Peyer's patch (tissue), 4 donors: ENCODE results near the gene CENPVL3. TPM values are rescaled to one million over a fixed set of nuclear protein-coding genes. Genes with fewer than 3 reads are reported as not detected.

ENCODE experiments used
- DNase-seq, 3 donors: peaks; one replicate each; pipeline ENCODE4 v3.0.0-alpha.2; 2017 to 2019
- H3K27ac ChIP-seq, 4 donors: fragments of 200-600 bp; sonication (generic); one replicate each; pipeline ENCODE4 v1.5.1; 2016 to 2019
- H3K27me3 ChIP-seq, 2 donors: fragments of 200-600 bp; sonication (generic); one replicate each; pipeline ENCODE4 v1.5.1; 2019
- H3K36me3 ChIP-seq, 3 donors: fragments of 200-600 bp; sonication (generic); one replicate each; pipeline ENCODE4 v1.5.1; 2016 to 2019
- H3K4me1 ChIP-seq, 4 donors: fragments of 200-600 bp; sonication (generic); one replicate each; pipeline ENCODE4 v1.5.1; 2016 to 2019
- H3K4me3 ChIP-seq, 4 donors: fragments of 200-600 bp; sonication (generic); 1 replicate in 3 of 4; 2 replicates in 1 of 4; pipeline ENCODE4 v1.5.1; 2016 to 2019; ENCODE audit warnings: mild to moderate bottlenecking in 1 of 4
- H3K9me3 ChIP-seq, 4 donors: fragments of 200-600 bp; sonication (generic); one replicate each; pipeline ENCODE4 v1.5.1; 2016 to 2019; ENCODE audit warnings: mild to moderate bottlenecking in 1 of 4
- CTCF ChIP-seq, 6 experiments: fragments of 450-650 bp in 4 of 6; fragments of 200-600 bp in 2 of 6; sonication (generic) in 1 of 6; IDR thresholded peaks; one replicate each; pipeline ENCODE4 v1.5.1; 2017 to 2019; ENCODE audit warnings: antibody characterized with exemption in 6 of 6, mild to moderate bottlenecking in 3 of 6, moderate library complexity in 1 of 6
- POLR2A ChIP-seq, 2 donors: fragments of 450-650 bp; IDR thresholded peaks; one replicate each; pipeline ENCODE4 v1.5.1; 2017; ENCODE audit warnings: antibody characterized with exemption in 2 of 2, mild to moderate bottlenecking in 2 of 2, moderate library complexity in 2 of 2
- total RNA-seq, 4 donors: library from RNA; depleted of rRNA; stranded (reverse); fragments of >200 nt; gene quantifications; one replicate each; pipeline ENCODE4 v1.1.0, GENCODE V29; 2016

The CENPVL3 gene
- total RNA-seq, 4 donors from 2014 or later: not detected

- H3K9me3 ChIP-seq: no peaks in the 10 kb centered on the region
- H3K4me3 ChIP-seq: no peak overlapping the region
- TF ChIP-seq POLR2A (IDR thresholded peaks at IDR 0.05): no peak
- no peak for TF ChIP-seq CTCF (IDR thresholded peaks at IDR 0.05)
- no peak overlapping the region for H3K27ac ChIP-seq
- no peaks in the 10 kb centered on the region for H3K4me1 ChIP-seq
- DNase-seq: no peak
- no peaks in the 10 kb centered on the region for H3K27me3 ChIP-seq
- no peaks in the 10 kb centered on the region for H3K36me3 ChIP-seq
These were observed 9.9 kb downstream of the CENPVL3 start for GRCh38 chrX:51608766-51609165.

- no peak for DNase-seq
- H3K4me1 ChIP-seq: no peaks in the 10 kb centered on the region
- TF ChIP-seq POLR2A (IDR thresholded peaks at IDR 0.05) (no peak), CTCF (IDR thresholded peaks at IDR 0.05) (no peak)
- H3K9me3 ChIP-seq: no peaks in the 10 kb centered on the region
- H3K4me3 ChIP-seq: no peak overlapping the region
- no peaks in the 10 kb centered on the region for H3K27me3 ChIP-seq
- no peaks in the 10 kb centered on the region for H3K36me3 ChIP-seq
- H3K27ac ChIP-seq: no peak overlapping the region
These were observed 10.6 kb downstream of the CENPVL3 start for GRCh38 chrX:51608126-51608525.

DNA sequence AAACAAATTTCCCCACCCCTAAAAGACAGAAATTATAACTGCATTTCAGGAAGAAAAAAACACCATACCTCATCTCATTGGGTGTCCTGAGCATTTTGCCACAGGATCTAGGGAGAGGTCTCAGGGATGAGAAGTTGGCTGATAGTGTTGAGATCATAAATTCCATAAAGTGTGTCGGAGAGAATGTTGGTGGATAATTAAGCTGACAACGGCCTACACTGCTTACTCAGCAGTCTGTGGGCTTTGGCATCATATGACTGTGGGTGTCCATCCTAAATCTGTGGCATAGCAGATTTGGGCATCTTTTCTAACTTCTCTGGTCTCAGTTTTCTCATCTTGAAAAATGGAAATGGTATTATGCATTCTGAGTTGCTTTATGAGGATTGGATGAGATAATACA lies 12.3 kb downstream of the CENPVL3 start:
- TF ChIP-seq POLR2A (IDR thresholded peaks at IDR 0.05) (no peak), CTCF (IDR thresholded peaks at IDR 0.05) (no peak)
- H3K27me3 ChIP-seq: no peaks in the 10 kb centered on the region
- no peak overlapping the region for H3K27ac ChIP-seq
- H3K4me1 ChIP-seq: no peaks in the 10 kb centered on the region
- H3K4me3 ChIP-seq: no peak overlapping the region
- no peak for DNase-seq
- no peaks in the 10 kb centered on the region for H3K9me3 ChIP-seq
- H3K36me3 ChIP-seq: no peaks in the 10 kb centered on the region

DNA sequence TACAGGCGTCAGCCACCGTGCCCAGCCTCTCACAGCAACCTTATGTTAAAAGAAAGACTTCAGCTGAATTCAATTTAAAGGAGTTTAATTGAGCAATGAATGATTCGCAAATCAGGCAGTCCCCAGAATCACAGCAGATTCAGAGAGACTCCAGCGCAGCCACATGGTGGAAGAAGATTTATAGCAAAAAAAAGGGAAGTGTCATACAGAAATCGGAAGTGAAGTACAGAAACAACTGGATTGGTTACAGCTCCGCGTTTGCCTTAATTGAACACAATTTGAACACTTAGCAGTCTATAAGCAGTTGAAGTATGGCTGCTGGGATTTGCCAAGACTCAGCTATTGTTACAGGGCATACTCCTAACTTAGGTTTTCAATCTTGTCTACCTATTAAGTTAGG lies 19.8 kb downstream of the CENPVL3 start:
- no peak for DNase-seq
- H3K9me3 ChIP-seq: no peaks in the 10 kb centered on the region
- H3K27ac ChIP-seq: no peak overlapping the region
- no peaks in the 10 kb centered on the region for H3K4me1 ChIP-seq
- TF ChIP-seq CTCF (IDR thresholded peaks at IDR 0.05) (no peak), POLR2A (IDR thresholded peaks at IDR 0.05) (no peak)
- no peaks in the 10 kb centered on the region for H3K36me3 ChIP-seq
- H3K4me3 ChIP-seq: no peak overlapping the region
- no peaks in the 10 kb centered on the region for H3K27me3 ChIP-seq

DNA sequence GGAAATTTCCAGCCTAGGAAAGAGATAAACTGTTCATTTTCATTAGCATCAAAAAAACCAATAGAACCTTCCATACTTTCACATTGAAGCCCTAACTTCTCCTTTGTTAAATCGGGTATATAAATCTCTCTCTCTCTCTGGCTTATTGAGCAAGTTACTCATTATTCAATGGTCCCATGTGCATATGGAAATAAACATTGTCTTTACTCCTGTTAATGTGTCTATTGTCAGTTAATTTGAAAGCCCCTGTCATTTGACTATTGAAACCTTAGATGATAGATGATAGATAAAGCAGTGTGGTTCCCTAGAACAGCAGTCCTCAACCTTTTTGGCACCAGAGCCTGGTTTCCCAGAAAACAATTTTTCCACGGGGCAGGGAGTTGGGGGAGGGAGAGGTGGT lies 46.8 kb downstream of the CENPVL3 start:
- no peak for DNase-seq
- H3K9me3 ChIP-seq: no peaks in the 10 kb centered on the region
- no peak for TF ChIP-seq CTCF (IDR thresholded peaks at IDR 0.05)
- TF ChIP-seq POLR2A (IDR thresholded peaks at IDR 0.05): no peak
- no peak overlapping the region for H3K4me3 ChIP-seq
- H3K27ac ChIP-seq: no peak overlapping the region
- H3K27me3 ChIP-seq: no peaks in the 10 kb centered on the region
- H3K36me3 ChIP-seq: no peaks in the 10 kb centered on the region
- H3K4me1 ChIP-seq: no peaks in the 10 kb centered on the region

DNA sequence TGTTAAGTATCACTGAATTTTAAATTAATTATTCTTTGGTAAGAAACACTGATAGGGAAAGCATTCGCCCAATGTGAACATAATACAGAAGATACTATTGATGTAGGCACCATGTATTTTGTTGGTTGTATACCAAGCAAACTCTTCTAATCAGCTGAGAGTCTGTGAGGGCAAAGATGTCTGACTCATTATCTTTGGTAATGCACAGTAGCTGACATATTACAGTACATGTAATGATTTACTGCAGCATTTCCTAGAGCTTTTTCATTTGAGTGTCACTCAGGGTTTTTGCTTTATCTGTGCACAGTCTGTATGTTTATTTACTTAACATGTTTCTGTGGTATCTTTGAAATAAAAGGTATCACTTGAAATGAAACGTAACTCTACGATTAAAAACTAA lies 49.2 kb downstream of the CENPVL3 start:
- Histone ChIP-seq H3K36me3 (no peaks in the 10 kb centered on the region), H3K27me3 (no peaks in the 10 kb centered on the region), H3K4me1 (no peaks in the 10 kb centered on the region), H3K9me3 (no peaks in the 10 kb centered on the region), H3K4me3 (no peak overlapping the region), H3K27ac (no peak overlapping the region)
- TF ChIP-seq POLR2A (IDR thresholded peaks at IDR 0.05): no peak
- no peak for TF ChIP-seq CTCF (IDR thresholded peaks at IDR 0.05)
- DNase-seq: no peak
